Panc1 (cell line): Measurements from ENCODE around the gene SDK1. TPM values are rescaled to one million over a fixed set of nuclear protein-coding genes. Genes with fewer than 3 reads are reported as not detected.

Source experiments
- ATAC-seq: fragments of 200-7000 bp; cut with Tn5 transposase; 2 replicates; pipeline ENCODE4 v1.9.1; 2020; ENCODE audit warnings: mild to moderate bottlenecking, moderate library complexity
- BruUV-seq: library from RNA; stranded (reverse); fragments of 400-500 nt; replicated peaks from 2 replicates; lab custom pipeline; 2021; lab: Mats Ljungman, UMichigan
- CTCF ChIA-PET: fragments of 300-600 bp; sonication (Branson Sonifier 250); formaldehyde crosslinking; loops from one replicate; lab custom pipeline; 2022; ENCODE audit warnings: antibody characterized with exemption; lab: Charles Lee
- POLR2A ChIA-PET: fragments of 300-600 bp; sonication (Branson Sonifier 250); formaldehyde crosslinking; loops from one replicate; lab custom pipeline; 2022; ENCODE audit warnings: antibody characterized with exemption; lab: Charles Lee
- DNase-seq: peaks from one replicate; pipeline ENCODE4 v3.0.0-alpha.2; 2010; ENCODE audit warnings: low read depth, low spot score
- H3K27ac ChIP-seq: 2 replicates; pipeline ENCODE4 v1.5.1; 2011; ENCODE audit warnings: mild to moderate bottlenecking, low read length, inconsistent platforms
- H3K27me3 ChIP-seq: fragments of 200-500 bp; sonication (Bioruptor generic); 2 replicates; pipeline ENCODE4 v1.6.0; 2014; ENCODE audit warnings: low read length, inconsistent platforms; ENCODE audit not compliant: control insufficient read depth, insufficient read depth
- H3K36me3 ChIP-seq: fragments of 200-500 bp; sonication (Bioruptor generic); 2 replicates; pipeline ENCODE4 v1.5.1; 2014; ENCODE audit warnings: inconsistent platforms, mild to moderate bottlenecking, low read length, moderate library complexity; ENCODE audit not compliant: control insufficient read depth, insufficient read depth
- H3K4me1 ChIP-seq: 2 replicates; pipeline ENCODE4 v1.5.1; 2011; ENCODE audit warnings: inconsistent platforms, mild to moderate bottlenecking, low read length, moderate library complexity; ENCODE audit not compliant: control insufficient read depth, insufficient read depth
- H3K4me3 ChIP-seq, 2 experiments: 2 replicates each; pipeline ENCODE4 v1.5.1; 2011 to 2012; ENCODE audit warnings: low read depth in 2 of 2, low read length in 2 of 2, mild to moderate bottlenecking in 2 of 2, inconsistent platforms in 1 of 2, moderate library complexity in 1 of 2
- H3K9me3 ChIP-seq: fragments of 200-500 bp; sonication (Bioruptor generic); 2 replicates; pipeline ENCODE4 v1.5.1; 2014; ENCODE audit warnings: low read depth, mild to moderate bottlenecking, inconsistent platforms, low read length, moderate library complexity; ENCODE audit not compliant: control insufficient read depth, insufficient read depth
- CTCF ChIP-seq: fragments of 450-650 bp; IDR thresholded peaks from 2 replicates; pipeline ENCODE4 v1.5.1; 2017; ENCODE audit warnings: mild to moderate bottlenecking
- POLR2AphosphoS5 ChIP-seq: IDR thresholded peaks from 2 replicates; pipeline ENCODE4 v1.6.1; 2012; ENCODE audit warnings: mild to moderate bottlenecking, low read depth, low read length, moderate library complexity
- REST ChIP-seq, 2 experiments: IDR thresholded peaks; 2 replicates each; pipeline ENCODE4 v1.6.1; 2011 to 2012; ENCODE audit warnings: low read depth in 2 of 2, control low read depth in 1 of 2, low read length in 1 of 2, mild to moderate bottlenecking in 1 of 2, moderate library complexity in 1 of 2; ENCODE audit not compliant: insufficient read depth in 1 of 2
- SIN3A ChIP-seq: IDR thresholded peaks from 2 replicates; pipeline ENCODE4 v1.6.1; 2012; ENCODE audit warnings: low read depth, mild to moderate bottlenecking, low read length, moderate library complexity, borderline replicate concordance; ENCODE audit not compliant: insufficient read depth
- TCF7L2 ChIP-seq: IDR thresholded peaks from 2 replicates; pipeline ENCODE4 v1.6.1; 2011; ENCODE audit warnings: mild to moderate bottlenecking, low read depth, low read length, inconsistent platforms
- in situ Hi-C: cut with HindIII; loops from 2 replicates; pipeline ENCODE4 v1.10.0; 2016; ENCODE audit warnings: low sequenced_read_pairs, low pct_unique_long_range_greater_than_20kb
- intact Hi-C: fragments of 100-400 bp; cut with micrococcal nuclease; formaldehyde crosslinking; loops from one replicate; pipeline ENCODE4 v1.10.0; 2022; ENCODE audit not compliant: unreplicated experiment
- total RNA-seq: library from RNA; stranded (reverse); gene quantifications from one replicate; pipeline ENCODE4 v1.2.1, GENCODE V29; 2021; ENCODE audit not compliant: unreplicated experiment

Gene SDK1
- total RNA-seq, 1 experiment from 2014 or later, result 47.4 TPM

- Histone ChIP-seq H3K4me3 (no peak overlapping the region), H3K27me3 (no peaks in the 10 kb centered on the region), H3K9me3 (peaks cover 6% of the 10 kb centered on the region; the same call in 1 of the 2 replicates), H3K36me3 (no peaks in the 10 kb centered on the region), H3K27ac (peak overlapping the region; percentile 8; the same call in 1 of the 2 replicates), H3K4me1 (peaks cover 13% of the 10 kb centered on the region; the same call in 1 of the 2 replicates)
- no peak for ATAC-seq
- ChIA-PET POLR2A (interaction anchor here (0.6 kb wide), 1 partner anchor 25 kb away, joined by 3 read pairs; no protein-coding TSS in a partner anchor), CTCF (no interaction called here)
- intact Hi-C loops, result no loop called here
- BruUV-seq, result no TSS peak
- no peak for DNase-seq
- in situ Hi-C loops, result no loop called here
- TF ChIP-seq POLR2AphosphoS5 (no peak), SIN3A (no peak), TCF7L2 (no peak), CTCF (no peak), REST (IDR thresholded peaks at IDR 0.05; ENCODE audit: insufficient read depth in 1 of 2, low read depth in 2 of 2, low read length in 1 of 2) (no peak)
Observed at GRCh38 chr7:3451701-3452100, 150.6 kb downstream of the SDK1 start.

DNA sequence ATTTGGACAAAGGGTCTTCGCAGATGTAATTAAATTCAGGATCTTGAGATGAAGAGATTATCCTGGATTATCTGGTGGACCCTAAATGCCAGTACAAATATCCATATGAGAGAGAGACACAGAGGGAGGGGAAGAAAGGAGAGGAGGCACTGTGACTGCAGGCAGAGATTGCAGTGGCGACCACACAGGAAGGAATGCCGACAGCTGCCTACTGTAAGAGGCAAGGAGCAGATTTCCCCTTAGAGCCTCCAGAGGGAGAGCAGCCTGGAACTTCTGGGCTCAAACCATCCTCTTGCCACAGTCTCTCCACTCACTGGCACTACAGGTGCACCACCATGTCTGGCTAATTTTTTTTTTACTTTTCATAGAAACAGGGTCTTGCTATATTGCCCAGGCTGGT is 152.3 kb downstream of the SDK1 start:
- Histone ChIP-seq H3K4me3 (no peak overlapping the region), H3K27ac (no peak overlapping the region), H3K36me3 (no peaks in the 10 kb centered on the region), H3K4me1 (peaks cover 11% of the 10 kb centered on the region; the same call in 1 of the 2 replicates), H3K9me3 (peaks cover 6% of the 10 kb centered on the region; the same call in 1 of the 2 replicates), H3K27me3 (no peaks in the 10 kb centered on the region)
- TF ChIP-seq SIN3A (no peak), CTCF (no peak), POLR2AphosphoS5 (no peak)
- intact Hi-C loops, result no loop called here
- DNase-seq, result no peak
- ATAC-seq, result 0 out of 2 replicates have a peak, but pooled peaks have one; percentile 30
- ChIA-PET POLR2A (no interaction called here), CTCF (no interaction called here)
- no TSS peak for BruUV-seq
- in situ Hi-C loops, result no loop called here
